NCI-H510A (cell line): ENCODE measurements around the gene TEX264.

Experiments used
- DNase-seq: peaks from one replicate; lab custom pipeline; 2025; lab: John Stamatoyannopoulos, UW

TEX264 gene

DNA sequence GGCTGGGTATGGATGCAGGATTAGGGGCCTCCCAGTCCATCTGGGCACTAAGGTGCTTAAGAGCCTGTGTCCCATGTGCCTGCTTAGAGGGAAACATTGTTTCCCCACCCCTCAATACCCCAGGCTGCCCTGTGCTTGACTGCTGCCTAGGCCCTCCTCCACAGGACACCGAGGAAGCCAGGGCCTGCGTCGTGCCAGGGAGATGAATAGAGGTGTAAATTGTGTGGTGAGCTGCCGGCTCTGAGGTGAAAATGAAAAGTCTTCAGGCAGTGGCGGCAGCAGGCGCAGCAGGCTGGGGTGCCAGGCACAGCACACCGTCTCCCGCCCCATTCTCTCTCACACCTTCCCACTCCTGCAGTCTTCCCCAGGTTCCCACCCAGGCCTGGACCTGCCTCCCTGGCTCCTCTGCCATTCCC, 21.9 kb downstream of the TEX264 start:
- no peak for DNase-seq

DNA sequence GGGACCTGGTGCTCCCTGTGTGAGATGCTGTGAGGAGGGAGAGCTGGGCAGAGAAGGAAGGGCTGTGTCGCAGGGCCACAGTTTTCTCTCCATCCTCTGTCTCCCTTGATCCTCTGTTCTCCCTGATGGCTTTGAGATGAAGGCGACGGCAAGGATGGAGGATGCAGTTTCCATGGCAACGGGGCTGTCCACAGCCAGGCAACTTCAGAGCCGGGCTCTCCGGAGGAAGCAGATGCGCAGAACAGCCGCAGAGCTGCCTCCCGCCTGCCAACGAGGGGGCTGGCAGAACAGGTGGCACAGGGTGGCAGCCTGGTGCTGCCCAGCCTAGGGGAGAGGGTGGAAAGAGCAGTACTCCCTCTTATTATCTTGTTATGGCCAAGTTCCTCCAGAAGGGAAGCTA, 25.9 kb downstream of the TEX264 start:
- DNase-seq: no peak

DNA sequence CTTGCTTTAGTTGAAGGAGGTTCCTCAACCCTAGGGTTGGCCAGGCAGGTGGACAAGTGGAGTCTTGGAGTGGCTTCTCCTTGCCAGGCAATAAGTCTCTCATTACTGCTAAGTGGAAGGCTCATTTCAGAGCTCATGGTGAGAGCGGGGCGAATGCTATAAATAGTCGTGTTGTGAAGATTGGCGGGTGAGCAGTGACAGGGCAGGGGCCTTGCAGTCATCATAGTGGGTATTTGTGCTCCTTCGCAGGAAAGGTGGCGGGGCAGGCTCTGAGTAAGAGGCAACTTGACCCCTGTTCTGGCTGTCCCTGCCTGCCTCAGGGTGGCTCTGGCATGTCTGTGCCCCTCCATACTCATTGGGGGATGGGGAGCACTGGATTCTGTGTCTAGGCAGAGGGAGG, 27.2 kb downstream of the TEX264 start:
- no peak for DNase-seq

DNA sequence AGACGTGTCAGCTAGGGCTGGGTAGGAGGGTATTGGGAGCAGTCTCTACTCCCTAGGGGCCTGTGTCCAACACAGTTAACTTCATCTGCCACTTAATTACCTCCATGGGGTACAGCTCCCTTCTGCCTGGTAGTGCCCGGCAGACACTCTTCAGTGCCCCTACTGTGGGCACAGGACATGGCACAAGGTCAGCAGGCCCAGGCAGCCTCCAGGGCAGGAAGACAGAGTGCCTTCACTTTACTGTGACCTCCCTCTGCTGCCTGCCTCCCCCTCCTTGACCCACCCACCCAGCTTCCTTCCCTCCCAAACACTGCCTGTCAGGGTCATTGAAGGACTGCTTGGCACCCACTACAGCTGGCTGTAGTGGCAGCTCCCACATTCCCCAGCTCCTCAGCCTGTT, 29.4 kb downstream of the TEX264 start:
- no peak for DNase-seq

DNA sequence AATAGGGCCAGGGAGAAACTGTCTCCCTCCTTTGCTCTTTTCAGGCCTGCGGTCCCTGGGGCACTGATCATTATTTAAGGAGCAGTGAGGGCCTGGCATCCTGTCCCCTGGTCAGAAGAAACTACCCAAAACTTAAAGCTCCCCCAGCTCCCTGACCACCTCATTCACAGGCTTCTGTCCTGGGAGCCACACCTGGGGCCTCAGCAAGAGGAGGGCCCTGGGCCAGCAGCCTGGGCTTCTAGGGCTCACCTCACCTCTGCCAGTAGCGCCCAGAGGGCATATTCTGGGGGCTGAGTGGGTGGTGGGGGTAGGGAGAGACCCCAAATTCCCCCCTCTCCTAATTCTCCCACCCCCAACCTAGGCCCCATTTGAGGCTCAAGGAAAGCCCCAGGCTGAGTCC, 31.1 kb downstream of the TEX264 start:
- DNase-seq: no peak

DNA sequence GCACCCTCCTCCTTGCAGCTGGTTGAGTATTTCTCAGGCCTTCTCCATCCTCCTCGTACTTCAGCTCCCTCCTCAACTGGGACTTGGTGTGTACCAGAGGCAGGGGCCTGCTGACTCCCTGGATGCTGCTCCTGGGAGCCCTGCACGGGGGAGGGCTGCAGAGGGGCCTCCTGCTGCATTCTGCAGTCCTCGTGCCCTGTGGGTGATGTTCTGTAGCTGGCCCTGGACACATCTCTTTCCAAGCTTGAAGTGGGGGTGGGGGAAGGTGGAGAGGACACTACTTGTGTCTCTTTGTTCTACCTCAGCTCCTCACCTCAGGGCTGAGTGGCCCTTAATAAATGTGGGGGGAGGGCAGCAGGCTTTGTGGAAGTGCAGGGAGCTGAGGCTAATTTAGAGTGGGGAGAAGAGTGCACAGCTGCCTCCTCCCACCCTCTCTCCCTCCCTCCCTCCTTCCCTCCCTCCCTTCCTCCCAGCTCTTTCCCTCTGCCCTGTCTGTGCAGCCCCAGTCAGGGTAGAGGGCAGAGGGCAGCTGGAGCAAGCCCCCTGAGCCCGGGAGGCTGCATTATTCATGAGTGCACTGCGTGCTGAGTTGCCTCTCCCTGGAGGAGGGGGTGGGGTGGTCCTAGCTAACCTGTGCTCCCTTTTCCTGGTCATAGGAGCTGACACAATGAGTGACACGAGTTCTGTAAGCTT, 32.2 kb downstream of the TEX264 start:
- DNase-seq: no peak

DNA sequence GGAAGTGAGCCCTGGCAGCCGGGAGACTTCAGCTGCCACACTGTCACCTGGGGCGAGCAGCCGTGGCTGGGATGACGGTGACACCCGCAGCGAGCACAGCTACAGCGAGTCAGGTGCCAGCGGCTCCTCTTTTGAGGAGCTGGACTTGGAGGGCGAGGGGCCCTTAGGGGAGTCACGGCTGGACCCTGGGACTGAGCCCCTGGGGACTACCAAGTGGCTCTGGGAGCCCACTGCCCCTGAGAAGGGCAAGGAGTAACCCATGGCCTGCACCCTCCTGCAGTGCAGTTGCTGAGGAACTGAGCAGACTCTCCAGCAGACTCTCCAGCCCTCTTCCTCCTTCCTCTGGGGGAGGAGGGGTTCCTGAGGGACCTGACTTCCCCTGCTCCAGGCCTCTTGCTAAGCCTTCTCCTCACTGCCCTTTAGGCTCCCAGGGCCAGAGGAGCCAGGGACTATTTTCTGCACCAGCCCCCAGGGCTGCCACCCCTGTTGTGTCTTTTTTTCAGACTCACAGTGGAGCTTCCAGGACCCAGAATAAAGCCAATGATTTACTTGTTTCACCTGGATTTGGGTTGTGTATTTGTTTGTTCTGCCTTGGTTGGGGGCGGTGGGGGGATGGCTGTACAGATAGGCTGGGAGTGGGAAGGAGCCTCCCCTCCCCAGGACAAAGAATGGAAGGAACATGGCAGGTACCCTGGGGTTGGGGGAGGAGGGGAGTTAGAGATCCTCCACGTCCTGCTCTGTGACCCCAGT, 32.9 kb downstream of the TEX264 start:
- DNase-seq: no peak

DNA sequence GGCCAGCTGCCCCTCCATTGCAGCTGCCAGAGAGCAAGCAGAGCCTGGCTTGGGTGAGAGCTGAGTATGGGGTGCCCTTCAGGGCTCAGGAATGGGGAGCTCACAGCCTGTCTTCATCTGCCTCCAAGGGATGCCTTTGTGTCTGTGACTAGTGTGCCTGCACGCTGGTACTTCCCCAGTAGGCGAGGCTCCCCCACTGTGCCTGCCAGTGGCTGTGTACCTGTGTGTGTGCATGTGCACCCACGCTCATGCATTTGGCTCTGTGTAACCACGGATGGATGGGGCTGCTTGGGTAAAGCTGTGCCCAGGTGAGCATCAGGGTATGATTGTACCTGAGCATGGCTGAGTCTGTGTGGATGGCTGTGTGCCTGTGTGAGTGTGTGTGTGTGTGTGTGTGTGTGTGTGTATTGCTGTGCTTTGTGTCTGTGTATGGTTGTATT, 33.5 kb downstream of the TEX264 start:
- no peak for DNase-seq

DNA sequence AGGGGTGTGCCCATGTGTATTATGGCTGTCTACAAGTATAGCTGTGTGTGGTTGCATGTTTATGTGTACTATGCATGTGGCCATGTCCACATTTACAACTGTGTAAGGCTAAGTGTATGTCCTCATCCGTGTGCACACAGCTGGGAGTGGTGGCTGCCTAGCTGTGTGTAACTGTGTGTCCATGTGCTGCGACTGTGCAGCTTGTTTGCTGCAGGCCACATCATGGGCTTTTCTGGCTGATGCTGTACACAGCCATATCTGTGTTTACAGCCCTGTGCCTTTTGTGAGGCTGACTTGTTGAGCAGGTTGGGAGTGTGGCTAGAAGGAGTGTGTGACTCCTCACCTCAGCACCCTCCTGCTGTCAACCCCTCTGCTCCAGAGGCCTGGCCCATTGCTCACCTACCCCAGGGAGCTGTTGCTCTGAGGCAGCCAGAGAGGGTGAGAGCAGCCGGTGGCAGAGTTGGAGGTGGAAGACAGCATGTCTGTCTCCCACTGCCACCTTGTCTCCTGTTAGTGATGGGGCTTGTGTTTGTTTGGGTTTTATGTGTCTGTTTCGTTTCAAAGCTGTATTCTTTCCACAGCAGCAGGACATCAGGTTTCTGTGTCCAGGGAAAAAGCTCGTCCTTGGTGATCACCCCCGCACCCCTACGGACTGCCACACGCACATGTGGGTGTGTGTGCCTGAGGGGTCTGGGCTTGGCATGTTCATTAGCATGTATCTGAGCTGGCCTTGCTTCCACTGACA, 34.4 kb downstream of the TEX264 start:
- DNase-seq: no peak

DNA sequence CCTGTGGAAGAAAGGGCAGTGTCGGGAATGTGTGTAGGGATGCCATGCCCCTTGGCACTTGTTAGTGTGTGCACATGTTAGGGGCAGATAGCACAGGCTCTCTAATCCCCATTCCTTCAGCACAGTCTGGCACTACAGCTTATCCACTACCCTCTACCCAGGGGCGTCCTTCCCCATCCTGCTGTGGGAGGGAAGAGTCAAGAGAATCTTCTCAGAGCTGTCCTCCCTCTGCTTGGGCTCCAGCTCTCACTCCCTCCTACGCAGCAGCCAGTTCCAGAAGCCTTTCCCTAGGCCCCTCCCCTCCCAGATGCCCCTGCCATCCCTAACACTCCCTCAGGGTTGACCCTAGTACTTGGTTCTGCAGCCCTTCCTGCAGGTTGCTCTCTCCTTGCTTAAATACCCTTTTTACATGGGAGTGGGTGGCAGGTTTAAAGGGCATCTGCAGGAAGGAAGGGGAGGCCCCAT, 35.0 kb downstream of the TEX264 start:
- no peak for DNase-seq

DNA sequence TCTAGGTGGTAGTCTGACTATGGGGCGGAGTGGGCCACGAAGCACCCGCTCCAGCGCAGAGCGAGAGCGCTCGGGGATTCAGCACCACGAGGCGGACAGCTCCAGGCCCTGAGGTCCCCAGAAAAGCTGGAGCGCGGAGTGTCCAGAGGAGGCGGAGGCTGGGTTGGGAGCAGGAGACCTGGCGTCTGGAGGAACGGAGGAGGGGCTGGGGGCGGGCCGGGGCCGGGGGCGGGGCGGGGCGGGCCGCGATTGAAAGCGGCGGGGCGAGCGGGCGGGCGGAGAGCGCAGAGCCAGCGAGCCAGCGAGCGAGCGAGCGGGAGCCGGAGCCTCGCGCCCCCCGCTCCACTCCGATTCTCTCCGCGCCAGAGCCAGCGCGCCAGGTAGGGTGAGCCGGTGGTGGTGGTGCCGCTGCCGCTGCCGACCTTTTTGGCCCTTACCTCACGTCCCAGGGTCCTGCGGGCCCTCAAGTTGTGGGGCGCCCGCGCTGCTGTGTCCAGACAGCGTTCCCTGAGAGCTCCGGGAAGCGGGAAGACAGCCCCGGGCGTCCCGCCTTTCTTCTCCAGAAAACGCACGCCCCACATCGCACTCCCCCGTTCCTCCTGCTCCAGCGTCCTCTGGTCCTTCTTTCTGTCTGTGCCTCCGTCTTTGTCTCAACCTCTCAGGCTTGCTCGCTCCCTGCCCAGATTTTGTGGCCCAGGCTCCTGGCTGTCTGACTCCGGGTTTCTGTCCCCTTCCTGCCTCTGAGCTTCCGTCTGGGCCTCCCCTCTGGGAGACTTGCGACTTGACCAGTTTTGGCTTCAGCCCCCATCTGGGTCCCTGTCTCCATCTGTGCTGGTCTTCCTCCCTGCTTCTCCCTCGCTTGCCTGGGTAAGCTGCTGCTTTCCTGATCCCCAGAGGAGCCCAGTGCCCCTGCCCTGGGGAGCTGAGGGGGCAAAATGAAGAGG, 36.0 kb downstream of the TEX264 start, which contains the start of gene GRM2:
Gene GRM2 (plus strand): TSS at position 281 of the 944 bp plus-strand sequence. CDS start 1,916 bp downstream, outside the sequence.
- peak; percentile 73 for DNase-seq

DNA sequence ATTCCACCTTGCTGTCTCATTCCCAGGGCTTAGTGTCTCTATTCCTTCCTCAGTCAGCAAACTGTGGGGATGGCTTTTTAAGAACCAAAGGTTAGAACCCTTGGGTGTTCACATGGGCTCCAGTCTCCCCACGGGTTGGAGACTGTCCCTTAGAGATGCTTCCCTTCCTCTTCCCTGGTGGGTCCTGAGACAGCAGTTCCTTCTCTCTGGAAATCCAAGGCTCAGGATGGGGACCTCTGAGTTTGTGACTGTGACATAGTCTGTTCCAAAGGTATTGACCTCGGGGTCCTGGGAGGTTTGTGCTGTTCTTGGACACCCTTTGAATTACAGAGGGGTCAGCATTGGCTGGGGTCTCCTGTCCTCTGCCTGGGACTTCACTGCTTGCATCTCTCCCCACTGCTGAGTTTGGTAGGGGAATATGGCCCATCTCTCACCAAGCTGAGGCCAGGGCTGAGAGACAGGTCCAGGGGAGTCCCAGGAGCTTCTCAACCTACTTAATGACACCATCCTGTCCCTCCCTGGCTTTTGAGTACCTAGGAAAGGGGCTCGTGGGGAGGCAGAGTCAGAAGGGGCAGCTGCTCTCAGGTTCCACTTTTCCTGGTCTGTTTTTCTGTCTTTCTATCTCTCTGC, 37.3 kb downstream of the TEX264 start:
- no peak for DNase-seq

DNA sequence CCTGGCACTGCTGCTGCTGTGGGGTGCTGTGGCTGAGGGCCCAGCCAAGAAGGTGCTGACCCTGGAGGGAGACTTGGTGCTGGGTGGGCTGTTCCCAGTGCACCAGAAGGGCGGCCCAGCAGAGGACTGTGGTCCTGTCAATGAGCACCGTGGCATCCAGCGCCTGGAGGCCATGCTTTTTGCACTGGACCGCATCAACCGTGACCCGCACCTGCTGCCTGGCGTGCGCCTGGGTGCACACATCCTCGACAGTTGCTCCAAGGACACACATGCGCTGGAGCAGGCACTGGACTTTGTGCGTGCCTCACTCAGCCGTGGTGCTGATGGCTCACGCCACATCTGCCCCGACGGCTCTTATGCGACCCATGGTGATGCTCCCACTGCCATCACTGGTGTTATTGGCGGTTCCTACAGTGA, 38.0 kb downstream of the TEX264 start:
- DNase-seq: no peak

DNA sequence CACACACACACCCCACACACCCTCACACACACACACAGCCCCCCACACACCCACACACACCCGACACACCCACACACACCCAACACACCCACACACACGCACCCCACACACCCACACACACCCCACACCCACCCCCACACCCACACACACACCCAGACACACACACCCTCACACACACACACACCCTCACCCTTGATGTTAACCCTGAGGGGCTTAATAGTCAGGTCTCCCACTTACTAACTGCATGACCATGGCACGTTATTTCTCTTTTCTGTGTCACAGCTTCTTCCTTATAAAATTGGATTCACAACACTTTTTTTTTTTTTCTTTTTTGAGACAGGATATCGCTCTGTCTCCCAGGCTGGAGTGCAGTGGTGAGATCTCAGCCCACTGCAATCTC, 38.6 kb downstream of the TEX264 start:
- DNase-seq: no peak

DNA sequence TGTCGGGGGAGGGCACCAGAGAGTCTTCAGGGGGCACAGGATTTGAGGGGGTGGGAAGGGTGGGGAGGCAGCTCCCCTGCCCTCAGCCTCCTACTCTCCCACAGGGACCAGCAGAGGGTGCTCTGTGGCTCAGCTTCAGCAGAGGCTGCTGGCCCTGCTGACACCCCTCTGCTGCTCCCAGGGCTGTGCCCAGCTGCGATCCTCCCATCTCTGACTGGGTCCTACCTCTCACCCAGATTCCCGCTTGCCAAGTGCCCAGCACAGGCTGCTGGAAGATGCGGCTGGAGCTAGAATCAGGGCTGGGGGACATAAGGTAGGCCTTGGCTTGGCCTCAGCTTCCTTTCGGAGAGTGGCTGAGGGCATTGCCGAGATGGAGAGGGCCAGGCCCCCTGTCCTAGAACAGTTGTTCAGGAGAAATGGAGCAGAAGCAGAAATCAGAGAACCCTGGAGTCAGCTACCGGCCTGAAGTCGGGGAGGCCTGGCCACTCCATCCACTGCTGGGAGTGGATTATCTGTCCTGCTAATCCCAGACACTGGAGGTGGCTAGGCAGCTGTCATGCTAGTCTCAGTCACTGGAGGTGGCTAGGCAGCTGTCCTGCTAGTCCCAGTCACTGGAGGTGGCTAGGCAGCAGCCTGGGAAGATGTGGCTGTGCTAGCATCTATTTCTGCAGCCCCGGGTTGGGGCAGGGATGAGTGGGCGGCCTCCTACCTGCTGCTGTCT, 39.7 kb downstream of the TEX264 start:
- DNase-seq: no peak

DNA sequence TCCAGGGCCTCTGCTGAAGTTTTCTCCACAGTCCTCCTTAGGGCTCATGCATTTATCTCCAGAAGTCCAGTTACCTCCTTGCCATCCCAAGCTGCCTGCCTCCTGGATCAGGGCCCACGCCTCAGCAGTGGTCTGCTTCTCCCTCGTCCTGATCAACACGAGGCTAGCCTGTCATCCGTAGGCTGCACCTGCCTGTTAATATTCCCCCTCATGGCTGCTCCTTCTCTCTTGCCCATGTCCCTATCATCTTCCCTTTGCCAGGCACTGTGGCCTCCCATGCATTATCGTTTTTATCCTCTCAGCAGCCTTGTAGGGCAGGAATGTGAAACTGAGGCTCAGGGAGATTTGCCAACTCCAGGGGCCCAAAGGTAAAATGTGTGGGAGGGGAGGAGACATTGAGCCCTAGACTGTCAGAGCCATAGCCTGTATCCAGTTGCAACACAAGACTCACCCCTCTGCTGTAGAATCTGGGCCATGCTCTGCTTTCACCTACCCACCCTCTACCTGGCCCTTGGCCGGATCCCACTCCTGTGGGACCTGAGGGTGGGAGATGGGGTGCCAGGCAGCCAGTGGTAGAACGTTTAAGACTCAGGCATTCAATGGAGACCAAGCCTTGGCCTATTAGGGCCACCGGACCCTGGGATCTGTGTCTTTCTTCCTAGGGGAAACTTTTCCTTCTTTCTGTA, 40.4 kb downstream of the TEX264 start:
- DNase-seq: no peak

DNA sequence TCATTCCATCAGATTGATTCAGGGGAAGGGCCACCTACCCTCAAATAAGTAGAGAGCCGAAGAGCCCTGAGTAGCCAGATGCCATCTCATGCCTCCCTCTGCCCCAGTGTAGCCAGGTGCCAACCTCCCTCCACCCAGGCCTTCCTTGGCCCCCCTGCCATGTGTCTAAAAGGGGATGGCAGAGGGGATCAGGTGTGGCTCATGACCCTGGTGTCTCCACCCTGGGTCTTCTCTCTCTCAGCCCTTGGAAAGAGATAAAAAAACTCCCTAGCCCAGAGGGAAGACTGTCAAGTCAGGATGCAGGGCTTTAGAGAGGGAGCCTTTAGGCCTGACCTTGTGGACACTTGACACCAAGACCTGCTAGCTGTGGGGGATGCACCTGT, 41.0 kb downstream of the TEX264 start:
- DNase-seq: no peak

DNA sequence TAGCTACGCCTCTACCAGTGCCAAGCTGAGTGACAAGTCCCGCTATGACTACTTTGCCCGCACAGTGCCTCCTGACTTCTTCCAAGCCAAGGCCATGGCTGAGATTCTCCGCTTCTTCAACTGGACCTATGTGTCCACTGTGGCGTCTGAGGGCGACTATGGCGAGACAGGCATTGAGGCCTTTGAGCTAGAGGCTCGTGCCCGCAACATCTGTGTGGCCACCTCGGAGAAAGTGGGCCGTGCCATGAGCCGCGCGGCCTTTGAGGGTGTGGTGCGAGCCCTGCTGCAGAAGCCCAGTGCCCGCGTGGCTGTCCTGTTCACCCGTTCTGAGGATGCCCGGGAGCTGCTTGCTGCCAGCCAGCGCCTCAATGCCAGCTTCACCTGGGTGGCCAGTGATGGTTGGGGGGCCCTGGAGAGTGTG, 41.5 kb downstream of the TEX264 start:
- no peak for DNase-seq

DNA sequence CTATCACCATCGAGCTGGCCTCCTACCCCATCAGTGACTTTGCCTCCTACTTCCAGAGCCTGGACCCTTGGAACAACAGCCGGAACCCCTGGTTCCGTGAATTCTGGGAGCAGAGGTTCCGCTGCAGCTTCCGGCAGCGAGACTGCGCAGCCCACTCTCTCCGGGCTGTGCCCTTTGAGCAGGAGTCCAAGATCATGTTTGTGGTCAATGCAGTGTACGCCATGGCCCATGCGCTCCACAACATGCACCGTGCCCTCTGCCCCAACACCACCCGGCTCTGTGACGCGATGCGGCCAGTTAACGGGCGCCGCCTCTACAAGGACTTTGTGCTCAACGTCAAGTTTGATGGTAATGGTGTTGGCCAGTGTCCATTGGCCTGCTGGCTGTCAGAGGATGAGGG, 41.9 kb downstream of the TEX264 start:
- DNase-seq: no peak
